Measurements from ENCODE around the gene KDM5C. TPM values are rescaled to one million over a fixed set of nuclear protein-coding genes. Genes with fewer than 3 reads are reported as not detected.

KDM5C gene
- total and polyA plus RNA-seq, 8 donors: 11.8 to 390 (median 83.7) TPM

GRCh38 chrX:53253293-53254020 is 28.4 kb upstream of the KDM5C start:
- no peak overlapping the region for H3K4me3 ChIP-seq
- peaks cover 0 to 17% (median 0%) of the 10 kb centered on the region in 3 donors for H3K27me3 ChIP-seq
- H3K36me3 ChIP-seq: peaks cover 0 to 49% (median 25%) of the 10 kb centered on the region in 4 donors
- no peaks in the 10 kb centered on the region for H3K4me1 ChIP-seq
- WGBS, 5 donors: 83 to 93% (median 90%) methylated on average over 3 of the region's 3 CpGs
- no peak for TF ChIP-seq POLR2A (IDR thresholded peaks at IDR 0.05)
- TF ChIP-seq CTCF (IDR thresholded peaks at IDR 0.05): no peak
- TF ChIP-seq POLR2AphosphoS5 (IDR thresholded peaks at IDR 0.05): no peak
- no peak for TF ChIP-seq EP300 (IDR thresholded peaks at IDR 0.05)
- H3K9me3 ChIP-seq: no peaks in the 10 kb centered on the region
- no peak for DNase-seq
- no peak overlapping the region for H3K27ac ChIP-seq
- intact Hi-C loops (cut with DNase I; ENCODE audit: low total_unique reads): no loop called here

GRCh38 chrX:53251307-53251706 is 26.3 kb upstream of the KDM5C start:
- TF ChIP-seq CTCF (IDR thresholded peaks at IDR 0.05) (no peak), EP300 (IDR thresholded peaks at IDR 0.05) (no peak), POLR2A (IDR thresholded peaks at IDR 0.05) (no peak), POLR2AphosphoS5 (IDR thresholded peaks at IDR 0.05) (no peak)
- no peak for DNase-seq
- WGBS, 5 donors: 49 to 80% (median 74%) methylated on average over 2 of the region's 2 CpGs

GRCh38 chrX:53250556-53250955 is 25.5 kb upstream of the KDM5C start:
- Histone ChIP-seq H3K9me3 (no peaks in the 10 kb centered on the region), H3K27ac (no peak overlapping the region), H3K27me3 (peaks cover 0 to under 1% (median 0%) of the 10 kb centered on the region in 3 donors), H3K36me3 (peaks cover 0 to 76% (median 37%) of the 10 kb centered on the region in 4 donors), H3K4me3 (no peak overlapping the region), H3K4me1 (no peaks in the 10 kb centered on the region)
- TF ChIP-seq POLR2AphosphoS5 (IDR thresholded peaks at IDR 0.05) (no peak), EP300 (IDR thresholded peaks at IDR 0.05) (no peak), CTCF (IDR thresholded peaks at IDR 0.05) (no peak), POLR2A (IDR thresholded peaks at IDR 0.05) (no peak)
- intact Hi-C loops (cut with DNase I; ENCODE audit: low total_unique reads): no loop called here
- no peak for DNase-seq
- 91 to 96% (median 91%) methylated on average over 12 to 19 of the region's 19 CpGs for WGBS, 5 donors

More at GRCh38 chrX:53251307-53251706, 26.3 kb upstream of the KDM5C start:
- peaks cover 0 to 6% (median 0%) of the 10 kb centered on the region in 3 donors for H3K27me3 ChIP-seq
- no peak overlapping the region for H3K4me3 ChIP-seq
- H3K9me3 ChIP-seq: no peaks in the 10 kb centered on the region
- H3K36me3 ChIP-seq: peaks cover 0 to 70% (median 37%) of the 10 kb centered on the region in 4 donors
- H3K4me1 ChIP-seq: no peaks in the 10 kb centered on the region
- intact Hi-C loops (cut with DNase I; ENCODE audit: low total_unique reads): no loop called here
- no peak overlapping the region for H3K27ac ChIP-seq

GRCh38 chrX:53249408-53250042 is 24.5 kb upstream of the KDM5C start:
- no peak for DNase-seq
- Histone ChIP-seq H3K27ac (no peak overlapping the region), H3K4me1 (no peaks in the 10 kb centered on the region), H3K9me3 (no peaks in the 10 kb centered on the region), H3K27me3 (no peaks in the 10 kb centered on the region), H3K36me3 (peaks cover 0 to 73% (median 36%) of the 10 kb centered on the region in 4 donors), H3K4me3 (no peak overlapping the region)
- TF ChIP-seq POLR2AphosphoS5 (IDR thresholded peaks at IDR 0.05) (no peak), EP300 (IDR thresholded peaks at IDR 0.05) (no peak), POLR2A (IDR thresholded peaks at IDR 0.05) (no peak), CTCF (IDR thresholded peaks at IDR 0.05) (no peak)
- WGBS, 5 donors: 73 to 93% (median 89%) methylated on average over 1 of the region's 1 CpG; no CpG with 5 or more reads in 1 of the 5 donors
- intact Hi-C loops (cut with DNase I; ENCODE audit: low total_unique reads): no loop called here
